Measurements from ENCODE around the gene HOXD4.

DNA sequence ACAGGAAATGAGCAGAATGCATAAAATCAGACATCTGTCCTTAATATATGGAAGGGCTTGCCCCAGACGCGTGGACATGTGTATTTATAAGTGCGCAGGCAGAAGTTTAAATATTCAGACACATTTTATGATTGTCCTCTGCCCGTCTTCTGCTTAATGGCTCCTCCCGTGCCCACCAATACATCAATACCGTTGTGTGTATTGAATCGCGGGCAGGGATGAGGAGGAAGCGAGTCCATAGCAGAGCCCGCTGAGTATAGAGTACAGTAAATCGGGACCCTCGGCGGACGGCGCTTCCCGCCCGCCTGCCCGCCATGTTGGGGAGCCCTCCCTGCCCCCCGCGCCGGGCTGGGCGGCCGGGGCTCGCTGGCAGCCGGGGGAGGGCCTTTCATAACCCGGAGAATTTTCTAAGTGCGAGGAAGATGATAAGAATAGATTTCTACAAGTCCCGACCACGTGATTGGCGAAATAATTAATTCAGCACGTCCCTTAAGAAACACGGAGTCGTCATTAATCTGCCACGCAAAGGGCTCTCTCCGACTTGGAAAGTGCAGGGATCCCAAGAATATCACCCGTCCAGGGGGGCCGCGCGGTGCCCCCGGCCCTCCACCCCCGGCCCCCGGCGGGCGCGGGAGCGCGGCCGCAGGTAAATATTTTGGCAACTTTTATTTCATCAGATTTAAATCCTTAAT, 5.6 kb downstream of the HOXD4 start, which contains the start of gene HOXD3:
- TF ChIP-seq TAF1 (IDR thresholded peaks at IDR 0.05; ENCODE audit: low read depth) (no peak), POLR2AphosphoS5 (IDR thresholded peaks at IDR 0.05) (no peak), SMC3 (conservative IDR thresholded peaks at IDR 0.05; ENCODE audit: poor library complexity) (no peak), EP300 (conservative IDR thresholded peaks at IDR 0.05; ENCODE audit: poor library complexity, severe bottlenecking) (no peak), RAD21 (conservative IDR thresholded peaks at IDR 0.05) (no peak)
- TF ChIP-seq, protein P1, sequence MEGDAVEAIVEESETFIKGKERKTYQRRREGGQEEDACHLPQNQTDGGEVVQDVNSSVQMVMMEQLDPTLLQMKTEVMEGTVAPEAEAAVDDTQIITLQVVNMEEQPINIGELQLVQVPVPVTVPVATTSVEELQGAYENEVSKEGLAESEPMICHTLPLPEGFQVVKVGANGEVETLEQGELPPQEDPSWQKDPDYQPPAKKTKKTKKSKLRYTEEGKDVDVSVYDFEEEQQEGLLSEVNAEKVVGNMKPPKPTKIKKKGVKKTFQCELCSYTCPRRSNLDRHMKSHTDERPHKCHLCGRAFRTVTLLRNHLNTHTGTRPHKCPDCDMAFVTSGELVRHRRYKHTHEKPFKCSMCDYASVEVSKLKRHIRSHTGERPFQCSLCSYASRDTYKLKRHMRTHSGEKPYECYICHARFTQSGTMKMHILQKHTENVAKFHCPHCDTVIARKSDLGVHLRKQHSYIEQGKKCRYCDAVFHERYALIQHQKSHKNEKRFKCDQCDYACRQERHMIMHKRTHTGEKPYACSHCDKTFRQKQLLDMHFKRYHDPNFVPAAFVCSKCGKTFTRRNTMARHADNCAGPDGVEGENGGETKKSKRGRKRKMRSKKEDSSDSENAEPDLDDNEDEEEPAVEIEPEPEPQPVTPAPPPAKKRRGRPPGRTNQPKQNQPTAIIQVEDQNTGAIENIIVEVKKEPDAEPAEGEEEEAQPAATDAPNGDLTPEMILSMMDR (IDR thresholded peaks at IDR 0.05; ENCODE audit: poor library complexity, severe bottlenecking), result no peak
